ENCODE data around the gene ITGB1BP1. TPM values are rescaled to one million over a fixed set of nuclear protein-coding genes. Genes with fewer than 3 reads are reported as not detected.

Gene ITGB1BP1
- total RNA-seq, 1 donor from 2014 or later: 17.3 TPM

DNA sequence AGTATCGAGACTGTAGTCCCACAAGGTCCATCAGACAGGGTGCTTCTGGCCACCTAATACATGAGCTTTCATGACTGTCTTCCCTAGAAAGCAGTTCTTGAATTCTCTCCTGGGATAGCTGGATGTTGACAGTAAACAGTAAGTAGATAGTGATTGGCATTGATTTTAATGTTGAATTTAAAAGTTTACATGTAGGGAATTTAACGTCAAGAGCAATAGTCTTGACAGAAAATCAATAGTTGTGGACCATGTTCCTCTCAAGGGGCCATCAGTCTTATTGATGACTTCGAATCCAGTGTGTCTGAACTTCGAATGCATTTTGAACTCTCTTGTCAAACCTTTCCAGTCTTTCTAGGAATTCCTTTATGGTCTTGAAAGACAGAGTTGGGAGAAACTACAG is 63.9 kb downstream of the ITGB1BP1 start:
- Mint-ChIP-seq H3K36me3 (peaks cover 43% of the 10 kb centered on the region), H3K4me1 (peaks cover 33% of the 10 kb centered on the region), H3K27ac (no peak overlapping the region), H3K4me3 (no peak overlapping the region), H3K9me3 (no peaks in the 10 kb centered on the region), H3K27me3 (ENCODE audit: insufficient read depth, low read depth) (no peaks in the 10 kb centered on the region)
- Histone ChIP-seq H3K27me3 (no peaks in the 10 kb centered on the region), H3F3A (ENCODE audit: low read depth) (peaks cover 10% of the 10 kb centered on the region), H3K9me3 (ENCODE audit: low read depth) (no peaks in the 10 kb centered on the region), H3K79me2 (ENCODE audit: low read depth) (no peaks in the 10 kb centered on the region), H3K4me3 (no peak overlapping the region), H3K36me3 (peaks cover 6% of the 10 kb centered on the region), H3K4me2 (no peak overlapping the region), H2AFZ (replicated peaks) (no peak overlapping the region), H4K20me1 (ENCODE audit: low read depth) (peaks cover 14% of the 10 kb centered on the region), H3K27ac (no peak overlapping the region), H3K9ac (no peak overlapping the region), H3K4me1 (peaks cover 15% of the 10 kb centered on the region)
- TF ChIP-seq, protein P1, sequence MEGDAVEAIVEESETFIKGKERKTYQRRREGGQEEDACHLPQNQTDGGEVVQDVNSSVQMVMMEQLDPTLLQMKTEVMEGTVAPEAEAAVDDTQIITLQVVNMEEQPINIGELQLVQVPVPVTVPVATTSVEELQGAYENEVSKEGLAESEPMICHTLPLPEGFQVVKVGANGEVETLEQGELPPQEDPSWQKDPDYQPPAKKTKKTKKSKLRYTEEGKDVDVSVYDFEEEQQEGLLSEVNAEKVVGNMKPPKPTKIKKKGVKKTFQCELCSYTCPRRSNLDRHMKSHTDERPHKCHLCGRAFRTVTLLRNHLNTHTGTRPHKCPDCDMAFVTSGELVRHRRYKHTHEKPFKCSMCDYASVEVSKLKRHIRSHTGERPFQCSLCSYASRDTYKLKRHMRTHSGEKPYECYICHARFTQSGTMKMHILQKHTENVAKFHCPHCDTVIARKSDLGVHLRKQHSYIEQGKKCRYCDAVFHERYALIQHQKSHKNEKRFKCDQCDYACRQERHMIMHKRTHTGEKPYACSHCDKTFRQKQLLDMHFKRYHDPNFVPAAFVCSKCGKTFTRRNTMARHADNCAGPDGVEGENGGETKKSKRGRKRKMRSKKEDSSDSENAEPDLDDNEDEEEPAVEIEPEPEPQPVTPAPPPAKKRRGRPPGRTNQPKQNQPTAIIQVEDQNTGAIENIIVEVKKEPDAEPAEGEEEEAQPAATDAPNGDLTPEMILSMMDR (IDR thresholded peaks at IDR 0.05): no peak
- TF ChIP-seq EZH2phosphoT487 (IDR thresholded peaks at IDR 0.05): no peak
- no peak for TF ChIP-seq EZH2 (IDR thresholded peaks at IDR 0.05)
- no peak for DNase-seq (ENCODE audit: low spot score)

DNA sequence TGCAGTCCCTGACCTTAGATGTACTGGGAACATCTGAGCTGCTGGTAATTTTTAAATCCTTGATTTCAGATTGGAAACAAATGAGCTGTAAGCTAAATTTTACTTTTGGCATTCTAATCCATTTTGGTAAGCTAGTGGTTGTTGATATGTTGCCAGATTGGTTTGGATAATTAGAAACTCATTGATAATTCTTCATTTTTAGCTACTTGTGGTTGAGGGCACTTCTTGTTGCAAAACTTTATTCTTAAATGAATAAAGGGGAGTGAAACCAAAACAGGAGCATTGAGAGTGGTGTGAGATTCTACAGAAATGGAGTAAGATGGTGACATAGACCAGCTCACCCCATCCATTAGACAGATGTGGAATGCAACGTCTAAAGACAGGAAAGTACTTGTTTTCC is 64.5 kb downstream of the ITGB1BP1 start:
- H3F3A ChIP-seq (ENCODE audit: low read depth): peaks cover 10% of the 10 kb centered on the region
- peaks cover 6% of the 10 kb centered on the region for H3K36me3 ChIP-seq

DNA sequence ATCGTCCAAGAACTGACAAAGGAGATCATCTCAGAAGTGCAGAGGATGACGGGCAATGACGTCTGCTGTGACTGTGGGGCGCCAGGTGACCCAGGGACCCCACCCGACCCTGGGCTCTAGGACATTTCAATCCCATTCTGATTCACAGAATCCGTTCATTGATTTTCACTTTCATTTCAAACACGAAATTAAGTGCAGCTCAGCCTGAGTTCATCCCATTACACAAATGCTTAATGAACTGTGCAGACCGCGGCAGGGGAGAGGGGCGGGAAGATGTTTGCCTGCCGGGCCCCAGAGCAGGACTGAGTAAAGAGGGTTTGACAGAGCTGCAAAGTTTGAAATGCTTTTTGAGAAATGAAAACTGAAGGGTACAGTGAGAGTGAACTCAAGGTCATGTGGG is 67.1 kb downstream of the ITGB1BP1 start:
- Mint-ChIP-seq H3K9me3 (no peaks in the 10 kb centered on the region), H3K27ac (peak overlapping the region; percentile 48), H3K4me3 (peak overlapping the region; percentile 8), H3K4me1 (peaks cover 36% of the 10 kb centered on the region), H3K36me3 (peaks cover 44% of the 10 kb centered on the region), H3K27me3 (ENCODE audit: insufficient read depth, low read depth) (peaks cover 4% of the 10 kb centered on the region)
- H3K9me3 ChIP-seq (ENCODE audit: low read depth): no peaks in the 10 kb centered on the region
- no peak overlapping the region for H3K4me3 ChIP-seq
- no peak overlapping the region for H3K9ac ChIP-seq
- peak; percentile 44 for DNase-seq (ENCODE audit: low spot score)
- peaks cover 6% of the 10 kb centered on the region for H3K36me3 ChIP-seq
- H3K79me2 ChIP-seq (ENCODE audit: low read depth): no peaks in the 10 kb centered on the region
- peaks cover 14% of the 10 kb centered on the region for H4K20me1 ChIP-seq (ENCODE audit: low read depth)
- no peaks in the 10 kb centered on the region for H3K27me3 ChIP-seq
- no peak overlapping the region for H3K27ac ChIP-seq
- no peak overlapping the region for H2AFZ ChIP-seq (replicated peaks)
- peak overlapping the region; percentile 60 for H3K4me2 ChIP-seq
- peaks cover 10% of the 10 kb centered on the region for H3F3A ChIP-seq (ENCODE audit: low read depth)
- peaks cover 15% of the 10 kb centered on the region for H3K4me1 ChIP-seq
- TF ChIP-seq EZH2phosphoT487 (IDR thresholded peaks at IDR 0.05) (no peak), EZH2 (IDR thresholded peaks at IDR 0.05) (no peak)
- TF ChIP-seq, protein P1 (IDR thresholded peaks at IDR 0.05): no peak

More for the DNA sequence above, 64.5 kb downstream of the ITGB1BP1 start:
- TF ChIP-seq, protein P1 (IDR thresholded peaks at IDR 0.05): no peak
- TF ChIP-seq EZH2phosphoT487 (IDR thresholded peaks at IDR 0.05): no peak
- no peak for TF ChIP-seq EZH2 (IDR thresholded peaks at IDR 0.05)
- H3K36me3 Mint-ChIP-seq: peaks cover 43% of the 10 kb centered on the region
- no peak for DNase-seq (ENCODE audit: low spot score)
- peaks cover 34% of the 10 kb centered on the region for H3K4me1 Mint-ChIP-seq
- Histone ChIP-seq H3K27me3 (no peaks in the 10 kb centered on the region), H3K4me3 (no peak overlapping the region), H2AFZ (replicated peaks) (no peak overlapping the region), H4K20me1 (ENCODE audit: low read depth) (peaks cover 14% of the 10 kb centered on the region), H3K4me1 (peaks cover 15% of the 10 kb centered on the region), H3K27ac (no peak overlapping the region), H3K79me2 (ENCODE audit: low read depth) (no peaks in the 10 kb centered on the region), H3K9me3 (ENCODE audit: low read depth) (no peaks in the 10 kb centered on the region), H3K9ac (no peak overlapping the region), H3K4me2 (no peak overlapping the region)
- no peak overlapping the region for H3K4me3 Mint-ChIP-seq
- H3K27ac Mint-ChIP-seq: no peak overlapping the region
- H3K27me3 Mint-ChIP-seq (ENCODE audit: insufficient read depth, low read depth): peaks cover 2% of the 10 kb centered on the region
- no peaks in the 10 kb centered on the region for H3K9me3 Mint-ChIP-seq

All from neural progenitor cell (in vitro differentiated cells).